ENCODE data around the gene PHF23. TPM values are rescaled to one million over a fixed set of nuclear protein-coding genes. Genes with fewer than 3 reads are reported as not detected.

PHF23 gene
- total and polyA plus RNA-seq, 3 experiments from 2014 or later, result 25.8 to 51.9 (median 48.0) TPM

GRCh38 chr17:7186241-7186640 is 53.0 kb downstream of the PHF23 start:
- Mint-ChIP-seq H3K36me3 (no peaks in the 10 kb centered on the region), H3K27me3 (peaks cover 0 to 2% of the 10 kb centered on the region in 2 donors), H3K27ac (no peak overlapping the region), H3K4me1 (no peaks in the 10 kb centered on the region), H3K4me3 (no peak overlapping the region), H3K9me3 (no peaks in the 10 kb centered on the region)
- H3K27me3 ChIP-seq (ENCODE audit: insufficient read depth, low read length, poor library complexity, severe bottlenecking), result no peaks in the 10 kb centered on the region
- H3K4me3 ChIP-seq (ENCODE audit: low read length), result no peak overlapping the region
- H3K27ac ChIP-seq (ENCODE audit: low read depth, low read length), result no peak overlapping the region
- no peaks in the 10 kb centered on the region for H3K4me1 ChIP-seq (ENCODE audit: insufficient read depth, low read length)
- ChIA-PET POLR2A (no interaction called here), CTCF (no interaction called here)
- no peak for DNase-seq
- no peaks in the 10 kb centered on the region for H3K36me3 ChIP-seq (ENCODE audit: insufficient read depth, low read length)
- no peaks in the 10 kb centered on the region for H3K9me3 ChIP-seq (ENCODE audit: low read length)

Other genes with a start within 250 kb of the PHF23 start
Only the 30 nearest of the 36 such genes appear.
- 1 to 10 TPM; 7.7 to 8.1 TPM for gene SLC16A13, start 203.4 kb downstream of the PHF23 start, total RNA-seq
- 1.4 TPM for gene SLC16A13, start 203.4 kb downstream of the PHF23 start, polyA plus RNA-seq
- gene SLC16A11, start 195.4 kb downstream of the PHF23 start, total RNA-seq, result 1 to 10 TPM; 1.3 to 1.8 TPM
- gene SLC16A11, start 195.4 kb downstream of the PHF23 start, polyA plus RNA-seq, result 1.6 TPM
- gene CLEC10A, start 159.2 kb downstream of the PHF23 start, total RNA-seq, result under 1 TPM; 0.33 to 0.42 TPM
- not detected for gene CLEC10A, start 159.2 kb downstream of the PHF23 start, polyA plus RNA-seq
- not detected for gene ASGR2, start 124.6 kb downstream of the PHF23 start, total RNA-seq
- gene ASGR2, start 124.6 kb downstream of the PHF23 start, polyA plus RNA-seq, result not detected
- under 1 TPM; 0.46 to 0.55 TPM for gene ASGR1, start 60.1 kb downstream of the PHF23 start, total RNA-seq
- gene ASGR1, start 60.1 kb downstream of the PHF23 start, polyA plus RNA-seq, result not detected
- 1 to 10 TPM; 3.5 to 4.4 TPM for gene DLG4, start 19.6 kb downstream of the PHF23 start, total RNA-seq
- gene DLG4, start 19.6 kb downstream of the PHF23 start, polyA plus RNA-seq, result 0.45 TPM
- 100 to 1,000 TPM; 281 to 288 TPM for gene ACADVL, start 19.5 kb downstream of the PHF23 start, total RNA-seq
- 109 TPM for gene ACADVL, start 19.5 kb downstream of the PHF23 start, polyA plus RNA-seq
- gene DVL2, start 4.9 kb downstream of the PHF23 start, total RNA-seq, result 10 to 100 TPM; 61.8 to 65.5 TPM
- 24.0 TPM for gene DVL2, start 4.9 kb downstream of the PHF23 start, polyA plus RNA-seq
- 100 to 1,000 TPM; 156 to 165 TPM for gene GABARAP, start 3.0 kb upstream of the PHF23 start, total RNA-seq
- gene GABARAP, start 3.0 kb upstream of the PHF23 start, polyA plus RNA-seq, result 914 TPM
- 100 to 1,000 TPM; 224 to 240 TPM for gene CTDNEP1, start 12.3 kb upstream of the PHF23 start, total RNA-seq
- 57.1 TPM for gene CTDNEP1, start 12.3 kb upstream of the PHF23 start, polyA plus RNA-seq
- 100 to 1,000 TPM; 106 to 111 TPM for gene ELP5, start 12.8 kb upstream of the PHF23 start, total RNA-seq
- gene ELP5, start 12.8 kb upstream of the PHF23 start, polyA plus RNA-seq, result 84.8 TPM
- gene CLDN7, start 23.0 kb upstream of the PHF23 start, total RNA-seq, result 1 to 10 TPM in 1 of 2 experiments, under 1 TPM in 1; 0.63 to 1.1 TPM
- 2.1 TPM for gene CLDN7, start 23.0 kb upstream of the PHF23 start, polyA plus RNA-seq
- under 1 TPM; 0.18 to 0.24 TPM for gene SLC2A4, start 42.3 kb upstream of the PHF23 start, total RNA-seq
- gene SLC2A4, start 42.3 kb upstream of the PHF23 start, polyA plus RNA-seq, result not detected
- under 1 TPM; 0.07 to 0.26 TPM for gene YBX2, start 55.2 kb upstream of the PHF23 start, total RNA-seq
- gene YBX2, start 55.2 kb upstream of the PHF23 start, polyA plus RNA-seq, result not detected
- 1,000 to 10,000 TPM; 1,533 to 1,595 TPM for gene EIF5A, start 68.2 kb upstream of the PHF23 start, total RNA-seq
- gene EIF5A, start 68.2 kb upstream of the PHF23 start, polyA plus RNA-seq, result 230 TPM
- 10 to 100 TPM; 81.1 to 85.2 TPM for gene GPS2, start 75.9 kb upstream of the PHF23 start, total RNA-seq
- gene GPS2, start 75.9 kb upstream of the PHF23 start, polyA plus RNA-seq, result 116 TPM
- gene NEURL4, start 89.9 kb upstream of the PHF23 start, total RNA-seq, result 10 to 100 TPM; 60.1 to 60.7 TPM
- gene NEURL4, start 89.9 kb upstream of the PHF23 start, polyA plus RNA-seq, result 2.7 TPM
- 100 to 1,000 TPM; 216 to 225 TPM for gene ACAP1, start 97.1 kb upstream of the PHF23 start, total RNA-seq
- gene ACAP1, start 97.1 kb upstream of the PHF23 start, polyA plus RNA-seq, result 274 TPM
- 1 to 10 TPM; 4.6 to 5.1 TPM for gene KCTD11, start 112.7 kb upstream of the PHF23 start, total RNA-seq
- 1.9 TPM for gene KCTD11, start 112.7 kb upstream of the PHF23 start, polyA plus RNA-seq
- gene TMEM95, start 115.7 kb upstream of the PHF23 start, total RNA-seq, result not detected
- gene TMEM95, start 115.7 kb upstream of the PHF23 start, polyA plus RNA-seq, result not detected
- 1 to 10 TPM; 4.4 to 5.8 TPM for gene TNK1, start 141.6 kb upstream of the PHF23 start, total RNA-seq
- 3.1 TPM for gene TNK1, start 141.6 kb upstream of the PHF23 start, polyA plus RNA-seq
- gene PLSCR3, start 155.1 kb upstream of the PHF23 start, total RNA-seq, result 10 to 100 TPM; 79.1 to 81.6 TPM
- gene PLSCR3, start 155.1 kb upstream of the PHF23 start, polyA plus RNA-seq, result 152 TPM
- 10 to 100 TPM; 45.4 to 51.4 TPM for gene TMEM256, start 164.6 kb upstream of the PHF23 start, total RNA-seq
- gene TMEM256, start 164.6 kb upstream of the PHF23 start, polyA plus RNA-seq, result 62.4 TPM
- 1 to 10 TPM; 5.6 to 6.6 TPM for gene NLGN2, start 168.4 kb upstream of the PHF23 start, total RNA-seq
- 0.06 TPM for gene NLGN2, start 168.4 kb upstream of the PHF23 start, polyA plus RNA-seq
- not detected for gene SPEM1, start 180.9 kb upstream of the PHF23 start, total RNA-seq
- not detected for gene SPEM1, start 180.9 kb upstream of the PHF23 start, polyA plus RNA-seq
- not detected for gene SPEM2, start 186.2 kb upstream of the PHF23 start, total RNA-seq
- gene SPEM2, start 186.2 kb upstream of the PHF23 start, polyA plus RNA-seq, result not detected
- gene SPEM3, start 189.4 kb upstream of the PHF23 start, total RNA-seq, result not detected
- gene SPEM3, start 189.4 kb upstream of the PHF23 start, polyA plus RNA-seq, result not detected
- 10 to 100 TPM; 11.1 to 11.9 TPM for gene TMEM102, start 196.0 kb upstream of the PHF23 start, total RNA-seq
- gene TMEM102, start 196.0 kb upstream of the PHF23 start, polyA plus RNA-seq, result 23.3 TPM
- gene FGF11, start 200.1 kb upstream of the PHF23 start, total RNA-seq, result 1 to 10 TPM in 1 of 2 experiments, under 1 TPM in 1; 0.85 to 1.1 TPM
- gene FGF11, start 200.1 kb upstream of the PHF23 start, polyA plus RNA-seq, result 0.12 TPM
- gene CHRNB1, start 205.6 kb upstream of the PHF23 start, total RNA-seq, result 1 to 10 TPM; 6.0 to 6.3 TPM
- gene CHRNB1, start 205.6 kb upstream of the PHF23 start, polyA plus RNA-seq, result 24.7 TPM

Measured in CD8-positive, alpha-beta memory T cell (primary cell).